MCF 10A (cell line): ENCODE measurements around the gene DMRT2. TPM values are rescaled to one million over a fixed set of nuclear protein-coding genes. Genes with fewer than 3 reads are reported as not detected.

Experiments
- Bru-seq: library from RNA; stranded (reverse); fragments of 400-500 nt; gene quantifications from one replicate; lab custom pipeline; 2021; lab: Mats Ljungman, UMichigan
- BruChase-seq, 2 experiments: library from RNA; stranded (reverse); fragments of 400-500 nt; gene quantifications; one replicate each; lab custom pipeline; 2021; lab: Mats Ljungman, UMichigan
- BruUV-seq: library from RNA; stranded (reverse); fragments of 400-500 nt; replicated peaks from 2 replicates; lab custom pipeline; 2021; lab: Mats Ljungman, UMichigan
- CTCF ChIA-PET: fragments of 300-600 bp; sonication (Branson Sonifier 250); formaldehyde crosslinking; extraction: SDS; loops from one replicate; lab custom pipeline; 2021; ENCODE audit warnings: antibody characterized with exemption, inconsistent platforms; lab: Yijun Ruan, JAX
- POLR2A ChIA-PET: fragments of 300-600, 350-650 bp; sonication (Branson Sonifier 250); formaldehyde crosslinking; extraction: SDS; loops from one replicate; lab custom pipeline; 2020; ENCODE audit warnings: antibody characterized with exemption, inconsistent platforms; lab: Yijun Ruan, JAX
- DNase-seq: peaks from one replicate; pipeline ENCODE4 v3.0.0-alpha.2; 2018; ENCODE audit not compliant: unreplicated experiment
- H3K27ac Mint-ChIP-seq: one replicate; pipeline ENCODE4 v1.8.0; 2022; ENCODE audit warnings: mild to moderate bottlenecking, low read depth, mixed read lengths; ENCODE audit not compliant: unreplicated experiment
- H3K27me3 Mint-ChIP-seq: one replicate; pipeline ENCODE4 v1.8.0; 2022; ENCODE audit warnings: mixed read lengths; ENCODE audit not compliant: insufficient read depth, unreplicated experiment
- H3K36me3 Mint-ChIP-seq: one replicate; pipeline ENCODE4 v1.8.0; 2022; ENCODE audit warnings: mild to moderate bottlenecking, moderate library complexity, mixed read lengths; ENCODE audit not compliant: insufficient read depth, unreplicated experiment
- H3K4me1 Mint-ChIP-seq: one replicate; pipeline ENCODE4 v1.8.0; 2022; ENCODE audit warnings: mixed read lengths; ENCODE audit not compliant: insufficient read depth, unreplicated experiment
- H3K4me3 Mint-ChIP-seq: one replicate; pipeline ENCODE4 v1.8.0; 2022; ENCODE audit warnings: mild to moderate bottlenecking, moderate library complexity, mixed read lengths; ENCODE audit not compliant: unreplicated experiment
- H3K9me3 Mint-ChIP-seq: one replicate; pipeline ENCODE4 v1.8.0; 2022; ENCODE audit warnings: mixed read lengths; ENCODE audit not compliant: unreplicated experiment
- CTCF ChIP-seq: fragments of 200-600 bp; IDR thresholded peaks from one replicate; pipeline ENCODE4 v1.8.0; 2022; ENCODE audit warnings: antibody characterized with exemption, mild to moderate bottlenecking; ENCODE audit not compliant: unreplicated experiment
- intact Hi-C: fragments of 100-400 bp; cut with micrococcal nuclease; formaldehyde crosslinking; loops from 2 replicates; pipeline ENCODE4 v1.14.1; 2022
- long read RNA-seq: library from polyadenylated mRNA; stranded (forward); transcript quantifications from one replicate; pipeline ENCODE4 v2.0.0, GENCODE V29; 2022
- total RNA-seq: library from RNA; stranded (reverse); gene quantifications from 2 replicates; pipeline ENCODE4 v1.2.3, GENCODE V29; 2022

DMRT2 gene
- total RNA-seq (not detected in 2 replicates), Bru-seq, nascent RNA (not detected), BruChase-seq, experiment 1, labeled RNA remaining after a 6-hour chase (not detected), BruChase-seq, experiment 2, labeled RNA remaining after a 2-hour chase (not detected)
- long read RNA-seq, result 0 reads

- POLR2A ChIA-PET, result no interaction called here
- TF ChIP-seq CTCF, result no peak
- intact Hi-C loops, result no loop called here
- Mint-ChIP-seq H3K4me1 (peaks cover 11% of the 10 kb centered on the region), H3K36me3 (no peaks in the 10 kb centered on the region), H3K4me3 (peak within 1 kb of the TSS; percentile 48), H3K9me3 (no peaks in the 10 kb centered on the region), H3K27ac (no peak within 1 kb of the TSS), H3K27me3 (no peaks in the 10 kb centered on the region)
- no TSS peak for BruUV-seq
- DNase-seq, result peak; percentile 77
- CTCF ChIA-PET, result interaction anchor here (0.6 kb wide), 1 partner anchor 154 kb away, joined by 3 read pairs; no protein-coding TSS in a partner anchor
Observed at GRCh38 chr9:1050125-1050895, at the start of gene DMRT2. TSS of gene DMRT2 (plus strand) at chr9:1050357. CDS start at chr9:1051614, 1,257 bp downstream.

- BruUV-seq, result no TSS peak
- no peaks in the 10 kb centered on the region for H3K36me3 Mint-ChIP-seq
- CTCF ChIA-PET, result interaction anchor here (0.6 to 7.6 kb wide), 5 partner anchors 19 to 654 kb away, joined by 3 to 183 read pairs (median 3); no protein-coding TSS in a partner anchor
- POLR2A ChIA-PET, result no interaction called here
- no peak for TF ChIP-seq CTCF
- no peaks in the 10 kb centered on the region for H3K9me3 Mint-ChIP-seq
- peak; percentile 49 for DNase-seq
- no peaks in the 10 kb centered on the region for H3K27me3 Mint-ChIP-seq
- intact Hi-C loops, result no loop called here
- peak overlapping the region; percentile 27 for H3K27ac Mint-ChIP-seq
- no peak overlapping the region for H3K4me3 Mint-ChIP-seq
- no peaks in the 10 kb centered on the region for H3K4me1 Mint-ChIP-seq
Observed at GRCh38 chr9:1001838-1002237, 48.3 kb upstream of the DMRT2 start.

GRCh38 chr9:1002678-1003077 is 47.5 kb upstream of the DMRT2 start:
- no peaks in the 10 kb centered on the region for H3K27me3 Mint-ChIP-seq
- H3K36me3 Mint-ChIP-seq, result no peaks in the 10 kb centered on the region
- no peak for TF ChIP-seq CTCF
- no TSS peak for BruUV-seq
- intact Hi-C loops, result no loop called here
- H3K27ac Mint-ChIP-seq, result no peak overlapping the region
- no peak for DNase-seq
- CTCF ChIA-PET, result interaction anchor here (0.6 to 7.6 kb wide), 6 partner anchors 20 to 655 kb away, joined by 3 to 183 read pairs (median 4); no protein-coding TSS in a partner anchor
- H3K9me3 Mint-ChIP-seq, result no peaks in the 10 kb centered on the region
- no peak overlapping the region for H3K4me3 Mint-ChIP-seq
- POLR2A ChIA-PET, result no interaction called here
- H3K4me1 Mint-ChIP-seq, result no peaks in the 10 kb centered on the region

GRCh38 chr9:1005043-1005667 is 45.0 kb upstream of the DMRT2 start:
- intact Hi-C loops, result loop anchor here (1.0 to 5.0 kb wide), 8 partner anchors 112 to 658 kb away; no protein-coding TSS in a partner anchor
- Mint-ChIP-seq H3K27me3 (no peaks in the 10 kb centered on the region), H3K27ac (no peak overlapping the region), H3K4me1 (peaks cover 14% of the 10 kb centered on the region), H3K36me3 (no peaks in the 10 kb centered on the region), H3K4me3 (no peak overlapping the region), H3K9me3 (no peaks in the 10 kb centered on the region)
- CTCF ChIA-PET, result interaction anchor here (0.6 to 7.6 kb wide), 47 partner anchors 10 to 1082 kb away, joined by 3 to 183 read pairs (median 4); no protein-coding TSS in a partner anchor
- peak; percentile 64 for TF ChIP-seq CTCF
- DNase-seq, result peak; percentile 77
- BruUV-seq, result no TSS peak
- POLR2A ChIA-PET, result interaction anchor here (0.6 to 1.0 kb wide), 2 partner anchors 110 to 706 kb away, joined by 3 read pairs; no protein-coding TSS in a partner anchor
